Breast epithelium (tissue), 4 donors: ENCODE measurements around the gene SIAH3. TPM values are rescaled to one million over a fixed set of nuclear protein-coding genes. Genes with fewer than 3 reads are reported as not detected.

Source experiments
- DNase-seq, 2 donors: peaks; one replicate each; pipeline ENCODE4 v3.0.0-alpha.2; 2019; ENCODE audit warnings: low spot score in 2 of 2
- H3K27ac ChIP-seq, 2 donors: fragments of 200-600 bp; sonication (generic) in 1 of 2; one replicate each; pipeline ENCODE4 v1.5.1; 2016 to 2019; ENCODE audit warnings: mild to moderate bottlenecking in 1 of 2
- H3K27me3 ChIP-seq, 2 donors: fragments of 200-600 bp; sonication (generic) in 1 of 2; one replicate each; pipeline versions ENCODE4 v1.5.1 to v1.6.0; 2017 to 2019; ENCODE audit warnings: control low read depth in 1 of 2, mild to moderate bottlenecking in 1 of 2
- H3K36me3 ChIP-seq: fragments of 200-600 bp; one replicate; pipeline ENCODE4 v1.5.1; 2019
- H3K4me1 ChIP-seq, 2 donors: fragments of 200-600 bp; sonication (generic); one replicate each; pipeline ENCODE4 v1.5.1; 2016 to 2019; ENCODE audit warnings: control low read depth in 1 of 2
- H3K4me3 ChIP-seq, 3 donors: fragments of 200-600 bp; sonication (generic); 1 replicate in 2 of 3; 2 replicates in 1 of 3; pipeline ENCODE4 v1.5.1; 2016 to 2019; ENCODE audit warnings: mild to moderate bottlenecking in 3 of 3, moderate library complexity in 2 of 3
- H3K9me3 ChIP-seq, 2 donors: fragments of 200-600 bp; sonication (generic) in 1 of 2; one replicate each; pipeline ENCODE4 v1.5.1; 2016 to 2019; ENCODE audit warnings: control low read depth in 1 of 2
- CTCF ChIP-seq, 3 donors: fragments of 450-650 bp; IDR thresholded peaks; one replicate each; pipeline ENCODE4 v1.5.1; 2016 to 2017; ENCODE audit warnings: antibody characterized with exemption in 3 of 3, mild to moderate bottlenecking in 3 of 3, moderate library complexity in 3 of 3
- POLR2A ChIP-seq: fragments of 450-650 bp; IDR thresholded peaks from one replicate; pipeline ENCODE4 v1.6.1; 2016; ENCODE audit warnings: antibody characterized with exemption, mild to moderate bottlenecking, moderate library complexity
- POLR2AphosphoS5 ChIP-seq, 3 donors: sonication (generic); formaldehyde crosslinking; IDR thresholded peaks; one replicate each; pipeline ENCODE4 v1.6.1; 2017; ENCODE audit warnings: antibody characterized with exemption in 3 of 3
- intact Hi-C: fragments of 100-400 bp; cut with DNase I; formaldehyde crosslinking; loops from one replicate; pipeline ENCODE4 v1.15.1; 2023; ENCODE audit warnings: low total_unique reads
- total RNA-seq, 3 donors: library from RNA; depleted of rRNA; stranded (reverse); fragments of >200 nt; gene quantifications; one replicate each; pipeline ENCODE4 v1.1.0, GENCODE V29; 2016

SIAH3 gene
- total RNA-seq, 3 donors from 2014 or later: under 0.01 TPM; not detected in 2

GRCh38 chr13:45865414-45865813 lies 13.9 kb upstream of the SIAH3 start:
- DNase-seq: peak in 1 of 2 donors; percentile 48
- Histone ChIP-seq H3K4me1 (no peaks in the 10 kb centered on the region), H3K9me3 (no peaks in the 10 kb centered on the region), H3K4me3 (no peak overlapping the region), H3K27ac (peak overlapping the region in 1 of 2 donors; percentile 45), H3K36me3 (no peaks in the 10 kb centered on the region), H3K27me3 (no peaks in the 10 kb centered on the region)
- no peak for TF ChIP-seq CTCF (IDR thresholded peaks at IDR 0.05)
- intact Hi-C loops: no loop called here

GRCh38 chr13:45863709-45864590 lies 12.4 kb upstream of the SIAH3 start:
- intact Hi-C loops: no loop called here
- Histone ChIP-seq H3K27ac (no peak overlapping the region), H3K4me1 (no peaks in the 10 kb centered on the region), H3K36me3 (no peaks in the 10 kb centered on the region), H3K27me3 (no peaks in the 10 kb centered on the region), H3K4me3 (no peak overlapping the region), H3K9me3 (no peaks in the 10 kb centered on the region)
- TF ChIP-seq POLR2AphosphoS5 (IDR thresholded peaks at IDR 0.05) (no peak), CTCF (IDR thresholded peaks at IDR 0.05) (no peak), POLR2A (no peak)
- DNase-seq: no peak

GRCh38 chr13:45861322-45861721 lies 9.8 kb upstream of the SIAH3 start:
- intact Hi-C loops: no loop called here

GRCh38 chr13:45860240-45860639 lies 8.7 kb upstream of the SIAH3 start:
- Histone ChIP-seq H3K9me3 (peaks cover 0 to under 1% of the 10 kb centered on the region in 2 donors), H3K4me1 (no peaks in the 10 kb centered on the region), H3K27ac (no peak overlapping the region), H3K27me3 (no peaks in the 10 kb centered on the region), H3K4me3 (no peak overlapping the region), H3K36me3 (no peaks in the 10 kb centered on the region)
- intact Hi-C loops: no loop called here
- no peak for TF ChIP-seq POLR2A
- no peak for TF ChIP-seq CTCF (IDR thresholded peaks at IDR 0.05)
- TF ChIP-seq POLR2AphosphoS5 (IDR thresholded peaks at IDR 0.05): no peak
- no peak for DNase-seq

More at GRCh38 chr13:45861322-45861721, 9.8 kb upstream of the SIAH3 start:
- H3K4me1 ChIP-seq: no peaks in the 10 kb centered on the region
- H3K27me3 ChIP-seq: no peaks in the 10 kb centered on the region
- no peak for TF ChIP-seq POLR2A
- TF ChIP-seq POLR2AphosphoS5 (IDR thresholded peaks at IDR 0.05): no peak
- no peak for TF ChIP-seq CTCF (IDR thresholded peaks at IDR 0.05)
- no peaks in the 10 kb centered on the region for H3K36me3 ChIP-seq
- no peak for DNase-seq
- H3K27ac ChIP-seq: no peak overlapping the region
- no peak overlapping the region for H3K4me3 ChIP-seq
- H3K9me3 ChIP-seq: no peaks in the 10 kb centered on the region

- no peak for TF ChIP-seq POLR2AphosphoS5 (IDR thresholded peaks at IDR 0.05)
- TF ChIP-seq POLR2A: no peak
- TF ChIP-seq CTCF (IDR thresholded peaks at IDR 0.05): no peak
- intact Hi-C loops: no loop called here
- H3K4me3 ChIP-seq: no peak overlapping the region
- H3K4me1 ChIP-seq: no peaks in the 10 kb centered on the region
- no peak for DNase-seq
- H3K9me3 ChIP-seq: peaks cover 0 to 6% of the 10 kb centered on the region in 2 donors
- no peak overlapping the region for H3K27ac ChIP-seq
- no peaks in the 10 kb centered on the region for H3K27me3 ChIP-seq
- H3K36me3 ChIP-seq: no peaks in the 10 kb centered on the region
These were observed 8.2 kb upstream of the SIAH3 start for GRCh38 chr13:45859705-45860104.
